Measurements from ENCODE around the gene CTSD. TPM values are rescaled to one million over a fixed set of nuclear protein-coding genes. Genes with fewer than 3 reads are reported as not detected.
A peak's percentile ranks its signal among the peaks of the same experiment; 100 is the strongest.

The CTSD gene
- polyA plus RNA-seq, 1 donor from 2014 or later, result 78.7 TPM

GRCh38 chr11:1741741-1742140 is 22.0 kb downstream of the CTSD start:
- Mint-ChIP-seq H3K27ac (no peak overlapping the region), H3K4me1 (peaks cover 0 to 1% (median 1%) of the 10 kb centered on the region in 3 donors), H3K27me3 (no peaks in the 10 kb centered on the region), H3K4me3 (no peak overlapping the region), H3K9me3 (peaks cover 2 to 11% (median 5%) of the 10 kb centered on the region in 3 donors), H3K36me3 (no peaks in the 10 kb centered on the region)

GRCh38 chr11:1740786-1741530 is 22.8 kb downstream of the CTSD start:
- Mint-ChIP-seq H3K4me3 (no peak overlapping the region), H3K27ac (no peak overlapping the region), H3K4me1 (peaks cover 0 to 1% (median 1%) of the 10 kb centered on the region in 3 donors), H3K36me3 (no peaks in the 10 kb centered on the region), H3K9me3 (peaks cover 9 to 10% (median 10%) of the 10 kb centered on the region in 3 donors), H3K27me3 (no peaks in the 10 kb centered on the region)

- Mint-ChIP-seq H3K27me3 (no peaks in the 10 kb centered on the region), H3K9me3 (peaks cover 4 to 15% (median 10%) of the 10 kb centered on the region in 3 donors), H3K36me3 (no peaks in the 10 kb centered on the region), H3K27ac (no peak overlapping the region), H3K4me1 (peaks cover 0 to 1% (median 1%) of the 10 kb centered on the region in 3 donors), H3K4me3 (peak overlapping the region in 1 of 4 donors; percentile 20)
Measured at GRCh38 chr11:1739576-1739975, 24.2 kb downstream of the CTSD start.

GRCh38 chr11:1738380-1738779 is 25.3 kb downstream of the CTSD start:
- peaks cover 4 to 15% (median 10%) of the 10 kb centered on the region in 3 donors for H3K9me3 Mint-ChIP-seq
- H3K4me1 Mint-ChIP-seq, result peaks cover 0 to 6% (median 5%) of the 10 kb centered on the region in 3 donors
- no peak overlapping the region for H3K4me3 Mint-ChIP-seq
- H3K27ac Mint-ChIP-seq, result no peak overlapping the region
- H3K36me3 Mint-ChIP-seq, result no peaks in the 10 kb centered on the region
- peaks cover 5% of the 10 kb centered on the region for H3K27me3 Mint-ChIP-seq

- peaks cover 4 to 15% (median 10%) of the 10 kb centered on the region in 3 donors for H3K9me3 Mint-ChIP-seq
- peaks cover 0 to 7% (median 5%) of the 10 kb centered on the region in 3 donors for H3K4me1 Mint-ChIP-seq
- no peak overlapping the region for H3K4me3 Mint-ChIP-seq
- no peaks in the 10 kb centered on the region for H3K36me3 Mint-ChIP-seq
- peaks cover 5% of the 10 kb centered on the region for H3K27me3 Mint-ChIP-seq
- H3K27ac Mint-ChIP-seq, result no peak overlapping the region
Measured at GRCh38 chr11:1737080-1737757, 26.5 kb downstream of the CTSD start.

GRCh38 chr11:1736447-1736992 is 27.2 kb downstream of the CTSD start:
- Mint-ChIP-seq H3K27me3 (peaks cover 5% of the 10 kb centered on the region), H3K4me1 (peaks cover 0 to 10% (median 8%) of the 10 kb centered on the region in 3 donors), H3K4me3 (no peak overlapping the region), H3K36me3 (no peaks in the 10 kb centered on the region), H3K9me3 (peaks cover 4 to 15% (median 10%) of the 10 kb centered on the region in 3 donors), H3K27ac (no peak overlapping the region)

GRCh38 chr11:1735271-1735670 is 28.5 kb downstream of the CTSD start:
- H3K27me3 Mint-ChIP-seq, result peaks cover 5% of the 10 kb centered on the region
- no peaks in the 10 kb centered on the region for H3K36me3 Mint-ChIP-seq
- peaks cover under 1 to 14% (median 12%) of the 10 kb centered on the region in 3 donors for H3K4me1 Mint-ChIP-seq
- peaks cover 4 to 15% (median 10%) of the 10 kb centered on the region in 3 donors for H3K9me3 Mint-ChIP-seq
- no peak overlapping the region for H3K27ac Mint-ChIP-seq
- peak overlapping the region in 1 of 4 donors; percentile 63 for H3K4me3 Mint-ChIP-seq

- Mint-ChIP-seq H3K4me3 (no peak overlapping the region), H3K27me3 (peaks cover 5% of the 10 kb centered on the region), H3K27ac (no peak overlapping the region), H3K36me3 (no peaks in the 10 kb centered on the region), H3K9me3 (peaks cover 4 to 15% (median 10%) of the 10 kb centered on the region in 3 donors), H3K4me1 (peaks cover 5 to 18% (median 15%) of the 10 kb centered on the region in 3 donors)
Measured at GRCh38 chr11:1734641-1735081, 29.1 kb downstream of the CTSD start.

- Mint-ChIP-seq H3K4me1 (peaks cover 8 to 23% (median 21%) of the 10 kb centered on the region in 3 donors), H3K36me3 (no peaks in the 10 kb centered on the region), H3K4me3 (no peak overlapping the region), H3K27me3 (peaks cover 7% of the 10 kb centered on the region), H3K27ac (peak overlapping the region in 1 of 3 donors; percentile 54), H3K9me3 (peaks cover 4 to 15% (median 10%) of the 10 kb centered on the region in 3 donors)
Measured at GRCh38 chr11:1733716-1734640, 29.7 kb downstream of the CTSD start.

- Mint-ChIP-seq H3K4me1 (peaks cover 15 to 30% (median 25%) of the 10 kb centered on the region in 3 donors), H3K27me3 (peaks cover 10% of the 10 kb centered on the region), H3K27ac (no peak overlapping the region), H3K4me3 (no peak overlapping the region), H3K36me3 (peaks cover 1% of the 10 kb centered on the region), H3K9me3 (peaks cover 2 to 15% (median 10%) of the 10 kb centered on the region in 3 donors)
Measured at GRCh38 chr11:1733009-1733715, 30.6 kb downstream of the CTSD start.

GRCh38 chr11:1732418-1733008 is 31.2 kb downstream of the CTSD start:
- peaks cover 1% of the 10 kb centered on the region for H3K36me3 Mint-ChIP-seq
- peaks cover 15 to 32% (median 27%) of the 10 kb centered on the region in 3 donors for H3K4me1 Mint-ChIP-seq
- peaks cover 13% of the 10 kb centered on the region for H3K27me3 Mint-ChIP-seq
- no peak overlapping the region for H3K27ac Mint-ChIP-seq
- H3K4me3 Mint-ChIP-seq, result no peak overlapping the region
- peaks cover 2 to 15% (median 9%) of the 10 kb centered on the region in 3 donors for H3K9me3 Mint-ChIP-seq

- Mint-ChIP-seq H3K27me3 (peaks cover 13% of the 10 kb centered on the region), H3K27ac (no peak overlapping the region), H3K4me3 (no peak overlapping the region), H3K4me1 (peaks cover 15 to 34% (median 27%) of the 10 kb centered on the region in 3 donors), H3K36me3 (peaks cover 1% of the 10 kb centered on the region), H3K9me3 (peaks cover 0 to 11% (median 8%) of the 10 kb centered on the region in 3 donors)
Measured at GRCh38 chr11:1731451-1732059, 32.2 kb downstream of the CTSD start.

- H3K36me3 Mint-ChIP-seq, result peaks cover 1% of the 10 kb centered on the region
- peak overlapping the region; percentile 36 to 93 (median 86) for H3K27ac Mint-ChIP-seq
- H3K4me1 Mint-ChIP-seq, result peaks cover 15 to 34% (median 27%) of the 10 kb centered on the region in 3 donors
- peak overlapping the region; percentile 4 to 95 (median 50) for H3K4me3 Mint-ChIP-seq
- H3K9me3 Mint-ChIP-seq, result no peaks in the 10 kb centered on the region
- H3K27me3 Mint-ChIP-seq, result peaks cover 16% of the 10 kb centered on the region
Measured at GRCh38 chr11:1730059-1730629, 33.6 kb downstream of the CTSD start.

Measured in IgD-negative memory B cell (primary cell).